H7 (cell line): Measurements from ENCODE around the gene STK32B. TPM values are rescaled to one million over a fixed set of nuclear protein-coding genes. Genes with fewer than 3 reads are reported as not detected.

Experiments
- DNase-seq: peaks from one replicate; pipeline ENCODE4 v3.0.0; 2012
- H3K27me3 ChIP-seq: 2 replicates; pipeline ENCODE4 v1.6.0; 2011; ENCODE audit warnings: mild to moderate bottlenecking, low read length; ENCODE audit not compliant: control insufficient read depth, insufficient read depth
- H3K36me3 ChIP-seq: replicated peaks from 2 replicates; pipeline ENCODE4 v1.5.1; 2011; ENCODE audit warnings: low read length; ENCODE audit not compliant: control insufficient read depth, insufficient read depth
- H3K4me3 ChIP-seq: 2 replicates; pipeline ENCODE4 v1.5.1; 2011; ENCODE audit warnings: low read depth, mild to moderate bottlenecking, control low read depth, low read length, moderate library complexity; ENCODE audit not compliant: insufficient read depth
- total RNA-seq: library from RNA; depleted of rRNA; stranded (reverse); fragments of >200 nt; shearing (Covaris generic); gene quantifications from 2 replicates; pipeline ENCODE4 v1.2.3, GENCODE V29; 2014

STK32B gene
- total RNA-seq, 1 experiment from 2014 or later: 2.8 TPM

DNA sequence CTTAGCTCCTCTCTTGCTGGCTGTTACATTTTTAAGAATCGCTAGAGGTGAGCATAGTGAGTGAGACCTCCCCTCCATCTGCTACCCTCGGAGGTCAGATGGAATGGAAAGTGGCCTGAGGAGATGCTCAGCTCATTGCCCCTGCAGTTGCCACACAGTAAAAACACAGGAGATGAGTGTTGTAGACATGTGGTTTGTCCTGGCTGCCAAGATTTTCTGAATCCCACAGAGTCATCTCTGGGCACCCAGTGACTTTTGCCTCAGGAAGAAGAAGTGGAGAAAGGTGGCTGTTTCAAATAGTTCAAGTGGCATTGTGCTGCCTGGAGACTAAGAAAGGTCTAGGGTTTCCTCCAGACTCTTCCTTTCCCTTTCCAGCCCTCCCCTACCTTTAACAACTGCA, 271.0 kb downstream of the STK32B start:
- DNase-seq: no peak
- Histone ChIP-seq H3K27me3 (no peaks in the 10 kb centered on the region), H3K36me3 (no peaks in the 10 kb centered on the region), H3K4me3 (no peak overlapping the region)

DNA sequence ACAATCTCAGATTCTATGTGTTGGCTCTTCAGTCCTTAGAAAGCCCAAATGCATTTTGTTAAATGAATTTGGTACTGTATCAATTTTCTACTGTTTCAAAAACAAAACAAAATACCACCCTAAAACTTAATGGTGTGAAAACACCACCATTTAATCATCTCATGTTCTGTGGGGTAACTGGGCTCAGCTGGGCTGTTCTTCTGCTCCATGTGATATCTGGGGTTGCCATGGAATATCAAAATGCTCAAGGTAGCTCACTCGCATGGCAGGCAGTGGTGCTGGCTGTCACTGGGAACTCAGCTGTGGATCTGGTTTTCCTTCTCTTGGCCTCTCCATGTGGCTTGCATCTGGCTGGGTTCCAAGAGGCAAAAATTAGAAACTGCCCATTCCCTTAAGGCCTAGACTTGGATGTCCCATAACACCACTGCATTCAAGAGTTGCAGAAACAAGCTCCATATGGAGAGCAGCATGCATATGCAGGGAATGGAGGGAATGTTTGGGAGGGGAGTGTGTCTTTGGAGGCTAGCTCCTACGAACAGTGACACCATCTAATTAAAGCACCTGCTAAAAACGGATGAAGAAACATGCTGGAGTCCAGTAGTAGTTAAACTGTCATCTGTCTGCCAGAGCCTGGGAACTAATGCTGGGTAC, 279.2 kb downstream of the STK32B start:
- no peak for DNase-seq
- no peak overlapping the region for H3K4me3 ChIP-seq
- no peaks in the 10 kb centered on the region for H3K36me3 ChIP-seq
- no peaks in the 10 kb centered on the region for H3K27me3 ChIP-seq

- Histone ChIP-seq H3K4me3 (no peak overlapping the region), H3K36me3 (no peaks in the 10 kb centered on the region), H3K27me3 (no peaks in the 10 kb centered on the region)
- no peak for DNase-seq
Observed at GRCh38 chr4:5337731-5338130, 286.5 kb downstream of the STK32B start.

- no peak for DNase-seq
- H3K27me3 ChIP-seq: no peaks in the 10 kb centered on the region
- no peaks in the 10 kb centered on the region for H3K36me3 ChIP-seq
- no peak overlapping the region for H3K4me3 ChIP-seq
Observed at GRCh38 chr4:5338531-5338930, 287.3 kb downstream of the STK32B start.

DNA sequence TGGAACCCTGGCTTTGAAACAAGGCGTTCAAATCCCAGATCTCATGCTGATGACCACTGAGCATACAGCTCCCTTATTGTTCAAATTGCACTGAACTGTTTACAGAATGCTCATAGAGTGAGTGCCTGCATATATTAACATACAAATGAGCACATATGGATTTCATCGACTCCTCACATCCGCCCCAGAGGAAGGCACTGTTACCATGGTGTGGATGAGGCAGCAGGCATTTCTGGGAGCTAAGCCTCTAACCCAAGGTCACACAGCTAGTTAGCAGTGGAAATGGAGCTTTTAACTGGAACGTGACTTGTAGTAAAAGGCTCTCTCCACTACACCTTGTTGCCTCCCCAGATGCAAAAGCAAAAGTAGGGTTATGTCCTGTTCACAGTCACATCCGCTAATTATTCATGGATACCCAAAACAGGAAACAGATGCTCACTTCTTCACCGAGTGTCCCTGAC, 289.7 kb downstream of the STK32B start:
- Histone ChIP-seq H3K27me3 (no peaks in the 10 kb centered on the region), H3K4me3 (no peak overlapping the region), H3K36me3 (no peaks in the 10 kb centered on the region)
- DNase-seq: no peak

GRCh38 chr4:5341526-5341925, 290.2 kb downstream of the STK32B start:
- Histone ChIP-seq H3K4me3 (no peak overlapping the region), H3K27me3 (no peaks in the 10 kb centered on the region), H3K36me3 (no peaks in the 10 kb centered on the region)
- no peak for DNase-seq

- Histone ChIP-seq H3K4me3 (no peak overlapping the region), H3K27me3 (no peaks in the 10 kb centered on the region), H3K36me3 (no peaks in the 10 kb centered on the region)
- no peak for DNase-seq
Observed at GRCh38 chr4:5355846-5356245, 304.6 kb downstream of the STK32B start.

DNA sequence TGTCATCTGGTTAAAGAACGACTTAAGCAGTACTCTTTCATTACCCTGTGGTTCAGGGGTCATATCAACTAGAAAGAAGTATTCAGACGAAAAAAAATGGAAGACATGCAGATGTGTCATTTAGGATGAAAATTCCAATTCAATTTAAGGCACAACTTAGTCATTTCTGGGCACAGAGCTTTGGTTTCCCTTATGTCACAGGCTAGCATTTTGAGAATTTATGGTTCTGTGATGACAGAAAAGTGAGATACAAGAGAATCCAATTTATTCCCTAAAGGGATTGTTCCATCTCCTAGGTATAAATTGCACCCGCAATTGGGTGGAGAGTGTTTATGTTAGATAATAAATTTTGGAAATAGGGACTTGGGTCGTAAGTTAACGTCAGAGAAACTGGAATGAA, 306.6 kb downstream of the STK32B start:
- no peak overlapping the region for H3K4me3 ChIP-seq
- DNase-seq: no peak
- H3K27me3 ChIP-seq: no peaks in the 10 kb centered on the region
- H3K36me3 ChIP-seq: no peaks in the 10 kb centered on the region

DNA sequence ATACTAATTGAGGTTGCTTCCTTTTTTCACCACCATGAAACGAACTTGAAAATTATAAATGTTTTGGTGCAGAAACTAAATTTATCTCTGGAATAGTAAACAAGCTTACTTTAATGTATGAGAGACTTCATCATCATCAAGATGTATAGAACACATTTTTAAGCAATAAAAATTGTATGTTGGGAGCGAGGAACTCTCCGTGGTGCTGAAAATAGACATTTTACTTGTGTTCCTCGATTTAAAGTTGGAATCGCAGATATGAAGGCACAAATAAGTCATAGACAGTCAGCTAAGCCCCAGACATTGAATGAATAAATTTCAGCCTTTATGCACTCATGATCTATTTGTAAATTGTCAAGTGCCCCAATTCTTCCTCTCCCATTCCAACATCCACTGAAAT, 310.7 kb downstream of the STK32B start:
- Histone ChIP-seq H3K4me3 (no peak overlapping the region), H3K27me3 (no peaks in the 10 kb centered on the region), H3K36me3 (no peaks in the 10 kb centered on the region)
- no peak for DNase-seq

GRCh38 chr4:5364406-5364805, 313.1 kb downstream of the STK32B start:
- Histone ChIP-seq H3K27me3 (no peaks in the 10 kb centered on the region), H3K4me3 (no peak overlapping the region), H3K36me3 (no peaks in the 10 kb centered on the region)
- no peak for DNase-seq

- H3K27me3 ChIP-seq: no peaks in the 10 kb centered on the region
- no peak for DNase-seq
- no peaks in the 10 kb centered on the region for H3K36me3 ChIP-seq
- H3K4me3 ChIP-seq: no peak overlapping the region
Observed at GRCh38 chr4:5365071-5366008, 314.1 kb downstream of the STK32B start.

GRCh38 chr4:5366009-5366386, 314.7 kb downstream of the STK32B start:
- Histone ChIP-seq H3K36me3 (no peaks in the 10 kb centered on the region), H3K27me3 (no peaks in the 10 kb centered on the region), H3K4me3 (no peak overlapping the region)
- no peak for DNase-seq

DNA sequence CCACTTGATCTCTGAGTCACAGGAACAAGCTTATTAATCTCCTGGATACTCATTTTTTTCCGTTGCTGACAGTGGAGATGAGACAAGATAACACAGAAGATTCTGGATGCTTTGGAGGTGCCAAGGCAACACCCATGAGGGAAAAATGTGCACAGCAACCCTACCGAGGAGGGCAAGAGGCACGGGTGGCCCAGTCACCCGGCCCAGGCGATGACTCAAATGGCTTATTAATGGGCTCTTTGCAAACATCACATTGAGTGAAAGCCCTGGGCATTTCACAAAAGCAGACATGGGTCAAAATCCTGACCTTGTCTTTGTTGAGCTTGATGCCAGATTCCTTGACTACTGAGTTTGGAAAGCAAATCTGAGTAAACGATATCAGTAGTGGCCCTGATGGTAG, 315.1 kb downstream of the STK32B start:
- Histone ChIP-seq H3K4me3 (no peak overlapping the region), H3K27me3 (no peaks in the 10 kb centered on the region), H3K36me3 (no peaks in the 10 kb centered on the region)
- DNase-seq: no peak

GRCh38 chr4:5368426-5368825, 317.1 kb downstream of the STK32B start:
- Histone ChIP-seq H3K4me3 (no peak overlapping the region), H3K27me3 (no peaks in the 10 kb centered on the region), H3K36me3 (no peaks in the 10 kb centered on the region)
- no peak for DNase-seq

- Histone ChIP-seq H3K4me3 (no peak overlapping the region), H3K36me3 (no peaks in the 10 kb centered on the region), H3K27me3 (no peaks in the 10 kb centered on the region)
- DNase-seq: no peak
Observed at GRCh38 chr4:5370286-5370685, 319.0 kb downstream of the STK32B start.
